Activated T-cell treated with anti-CD3 and anti-CD28 coated beads, Interleukin-2, amount 50 U/mL, for 48 hours (primary cell): ENCODE results near the gene DPP6.

ENCODE experiments used
- DNase-seq, 2 experiments: peaks; one replicate each; pipeline ENCODE4 v3.0.0-alpha.2; 2020

The DPP6 gene

GRCh38 chr7:154871928-154872750 lies 819.9 kb downstream of the DPP6 start:
- no peak for DNase-seq

- no peak for DNase-seq
Measured at GRCh38 chr7:154872811-154873499, 820.8 kb downstream of the DPP6 start.

DNA sequence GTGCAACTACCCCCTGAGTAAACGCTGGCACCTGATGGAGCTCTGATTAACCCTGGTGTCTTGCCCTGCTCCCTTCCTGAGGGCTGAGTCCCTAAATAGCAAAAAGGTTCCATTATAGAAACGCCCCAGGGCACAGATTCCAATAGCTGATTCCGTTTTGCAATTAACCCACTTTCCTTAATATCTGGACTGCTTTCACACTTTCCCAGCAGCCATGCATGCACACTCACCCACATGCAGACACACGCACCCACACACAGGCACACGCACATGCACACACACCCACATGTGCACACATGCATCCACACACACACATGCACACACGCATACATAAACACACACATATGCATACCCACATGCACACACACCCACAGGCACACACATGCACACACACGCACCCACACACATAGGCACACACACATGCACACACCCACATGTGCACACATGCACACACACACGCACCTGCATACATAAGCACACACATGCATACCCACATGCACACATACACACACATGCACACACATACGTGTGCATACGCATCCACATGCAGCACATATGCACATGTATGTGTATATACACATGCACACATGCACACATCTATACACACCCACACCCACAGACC lies 821.4 kb downstream of the DPP6 start:
- no peak for DNase-seq

- no peak for DNase-seq
Measured at GRCh38 chr7:154874409-154875113, 822.4 kb downstream of the DPP6 start.

GRCh38 chr7:154875297-154875696 lies 823.1 kb downstream of the DPP6 start:
- no peak for DNase-seq

DNA sequence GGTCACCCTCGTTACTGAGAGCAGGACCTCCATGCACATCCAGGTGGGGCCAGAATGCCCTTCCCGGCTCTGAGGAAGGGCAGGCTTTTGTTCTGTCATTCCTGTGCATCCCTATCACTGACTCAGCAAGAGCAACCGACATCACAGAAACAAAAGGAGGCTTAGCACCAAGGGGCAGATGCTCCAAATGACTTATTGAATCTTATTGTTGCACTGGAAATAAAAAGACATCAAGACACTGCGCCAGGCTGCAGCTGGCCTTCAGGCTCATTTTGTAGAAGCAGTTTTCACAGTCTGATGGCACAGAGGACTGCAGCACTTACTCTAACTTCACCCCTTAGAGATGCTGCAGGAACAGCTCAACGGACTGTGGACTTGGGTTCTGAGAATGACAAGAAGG lies 824.3 kb downstream of the DPP6 start:
- DNase-seq = no peak

- no peak for DNase-seq
Measured at GRCh38 chr7:154877031-154877430, 824.8 kb downstream of the DPP6 start.

DNA sequence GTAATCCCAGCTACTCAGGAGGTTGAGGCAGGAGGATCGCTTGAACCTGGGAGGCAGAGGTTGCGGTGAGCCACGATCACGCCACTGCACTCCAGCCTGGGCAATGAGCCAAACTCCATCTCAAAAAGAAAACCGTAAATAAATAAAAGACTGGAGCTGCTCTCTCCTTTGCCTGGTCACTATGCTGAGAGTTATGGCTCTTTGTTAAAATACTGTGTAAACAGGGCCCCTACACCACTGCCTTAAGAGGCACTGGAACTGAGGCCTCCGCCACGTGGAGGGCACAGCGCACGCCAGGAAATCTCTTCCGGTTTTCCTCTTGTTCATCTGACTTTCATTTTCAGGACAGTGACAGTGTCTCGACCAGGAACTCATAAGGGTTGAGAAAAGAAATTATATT lies 827.4 kb downstream of the DPP6 start:
- DNase-seq = no peak

DNA sequence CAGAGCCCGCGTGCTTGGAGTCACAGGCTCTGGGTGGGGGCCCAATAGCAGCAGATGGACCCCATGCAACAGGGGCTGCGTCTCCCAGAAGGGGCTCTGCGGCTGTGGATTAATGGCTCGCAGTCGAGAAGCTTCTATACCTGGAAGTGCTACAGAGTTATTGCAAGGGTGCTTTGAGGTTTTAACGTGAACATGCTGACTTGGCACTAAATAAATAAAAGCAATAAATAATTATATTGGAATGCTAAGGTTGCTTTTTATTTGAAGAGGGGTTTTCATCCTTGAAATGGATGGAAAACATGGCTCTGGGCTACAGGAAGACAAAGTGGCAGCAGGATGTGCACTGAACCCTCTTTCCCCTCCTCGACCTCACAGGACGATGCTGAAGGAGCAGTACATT lies 828.3 kb downstream of the DPP6 start:
- no peak for DNase-seq

GRCh38 chr7:154881026-154881425 lies 828.8 kb downstream of the DPP6 start:
- no peak for DNase-seq

DNA sequence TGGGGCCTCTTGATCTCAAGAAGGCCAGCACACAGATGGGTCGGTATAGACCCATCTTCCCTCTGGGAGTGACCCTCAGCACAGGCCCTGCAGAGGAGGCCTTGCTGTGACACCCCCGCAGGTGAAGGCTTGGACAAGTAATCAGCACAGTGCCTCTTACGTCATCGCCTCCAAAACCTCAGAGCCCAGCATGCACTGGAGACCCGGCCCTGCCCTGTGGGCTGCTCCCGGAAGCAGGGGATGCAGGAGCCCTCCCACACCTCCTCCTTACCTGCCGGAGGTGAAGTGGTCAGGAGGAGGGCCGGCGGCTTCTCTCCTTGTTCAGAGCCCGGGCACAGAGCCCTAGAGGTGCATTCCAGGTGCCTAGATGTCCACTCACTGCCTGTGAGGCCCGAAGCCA lies 829.3 kb downstream of the DPP6 start:
- DNase-seq = no peak

GRCh38 chr7:154882931-154883474 lies 830.8 kb downstream of the DPP6 start:
- DNase-seq = no peak

- no peak for DNase-seq
Measured at GRCh38 chr7:154884348-154884920, 832.2 kb downstream of the DPP6 start.

DNA sequence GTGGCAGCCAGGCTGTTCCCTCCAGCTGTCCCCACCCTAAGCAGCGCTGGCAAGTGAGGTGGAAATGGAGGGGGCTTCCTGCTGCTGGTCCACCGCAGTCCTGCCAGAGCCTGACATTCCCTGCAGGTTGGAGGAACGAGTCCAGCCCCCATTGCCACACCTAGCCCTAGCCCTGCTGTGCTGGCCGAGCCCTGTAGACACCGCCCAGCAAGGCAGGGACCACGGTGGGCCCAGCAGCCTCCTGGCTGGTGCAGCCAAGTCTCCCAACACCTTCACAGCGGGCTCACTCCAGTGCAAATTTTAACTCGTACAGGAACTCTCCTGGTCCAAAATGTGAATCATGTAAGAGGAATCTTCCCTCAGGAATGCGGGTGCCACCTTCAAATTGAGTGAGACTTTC lies 834.4 kb downstream of the DPP6 start:
- no peak for DNase-seq

DNA sequence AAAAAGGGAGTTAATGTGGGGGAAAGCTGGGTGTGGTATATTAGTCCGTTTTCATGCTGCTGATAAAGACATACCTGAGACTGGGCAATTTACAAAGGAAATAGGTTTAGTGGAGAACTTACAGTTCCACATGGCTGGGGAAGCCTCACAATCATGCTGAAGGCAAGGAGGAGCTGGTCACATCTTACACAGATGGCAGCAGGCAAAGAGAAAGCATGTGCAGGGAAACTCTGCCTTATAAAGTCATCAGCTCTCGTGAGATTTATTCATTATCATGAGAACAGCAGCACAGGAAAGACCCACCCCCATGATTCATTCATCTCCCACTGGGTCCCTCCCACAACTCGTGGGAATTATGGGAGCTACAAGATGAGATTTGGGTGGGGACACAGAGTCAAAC lies 836.5 kb downstream of the DPP6 start:
- DNase-seq = no peak

- no peak for DNase-seq
Measured at GRCh38 chr7:154892459-154892858, 840.3 kb downstream of the DPP6 start.

- no peak for DNase-seq
Measured at GRCh38 chr7:154896076-154896475, 843.9 kb downstream of the DPP6 start.

GRCh38 chr7:154898973-154899855 lies 847.0 kb downstream of the DPP6 start:
- DNase-seq = no peak

- no peak for DNase-seq
Measured at GRCh38 chr7:154899862-154900261, 847.7 kb downstream of the DPP6 start.

- no peak for DNase-seq
Measured at GRCh38 chr7:154902600-154903082, 850.4 kb downstream of the DPP6 start.

DNA sequence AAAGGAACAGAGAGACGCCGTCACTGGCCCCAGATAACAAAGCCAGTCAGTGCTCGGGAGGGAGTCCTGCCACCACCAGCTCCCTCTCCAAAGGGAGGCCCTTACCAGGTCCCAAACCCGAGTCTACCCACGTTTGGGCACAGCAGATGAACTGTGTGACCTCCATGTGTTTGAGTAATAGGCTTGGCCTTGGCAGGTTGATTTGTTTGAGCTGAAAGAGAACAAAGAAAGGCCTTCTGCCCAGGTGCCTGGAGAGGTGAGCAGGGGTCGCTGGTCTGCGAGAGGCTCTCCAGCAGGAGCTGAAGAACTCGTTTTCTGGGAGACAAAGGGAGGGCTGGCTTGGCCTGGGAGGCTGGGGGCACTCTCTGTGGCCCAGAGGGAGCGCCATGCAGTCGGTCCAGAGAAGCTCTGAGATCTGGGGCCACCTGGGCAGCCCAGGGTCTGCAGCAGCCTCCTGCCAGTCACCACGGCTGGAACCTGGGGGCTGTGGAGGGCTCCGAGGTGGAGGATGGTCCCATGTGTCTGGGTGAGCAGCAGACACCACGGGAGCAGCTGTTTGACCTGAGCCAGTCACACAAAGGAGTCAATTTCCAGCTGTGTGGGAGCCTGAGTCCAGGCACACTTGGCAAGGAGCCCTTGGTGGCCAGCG lies 851.0 kb downstream of the DPP6 start:
- no peak for DNase-seq
